Fibroblast of lung (primary cell): ENCODE results near the gene COL25A1. TPM values are rescaled to one million over a fixed set of nuclear protein-coding genes. Genes with fewer than 3 reads are reported as not detected.

Experiments used
- DNase-seq, 2 donors: peaks; one replicate each; pipeline versions ENCODE4 v3.0.0 to v3.0.0-alpha.2; 2010; ENCODE audit warnings: low read depth in 2 of 2
- H2AFZ ChIP-seq: 2 replicates; pipeline ENCODE4 v1.5.1; 2012; ENCODE audit warnings: low read length, control low read depth, inconsistent platforms
- H3K27ac ChIP-seq: 2 replicates; pipeline ENCODE4 v1.5.1; 2011; ENCODE audit warnings: low read length, control low read depth; ENCODE audit not compliant: insufficient read depth
- H3K27me3 ChIP-seq: 2 replicates; pipeline ENCODE4 v1.5.1; 2011; ENCODE audit warnings: mild to moderate bottlenecking, low read length; ENCODE audit not compliant: control insufficient read depth, insufficient read depth
- H3K36me3 ChIP-seq: 2 replicates; pipeline ENCODE4 v1.5.1; 2011; ENCODE audit warnings: low read length; ENCODE audit not compliant: control insufficient read depth, insufficient read depth
- H3K4me1 ChIP-seq: 2 replicates; pipeline ENCODE4 v1.5.1; 2011; ENCODE audit warnings: low read length; ENCODE audit not compliant: control insufficient read depth, insufficient read depth; ENCODE audit errors: extremely low read depth
- H3K4me2 ChIP-seq: 2 replicates; pipeline ENCODE4 v1.5.1; 2011; ENCODE audit warnings: low read length, control low read depth; ENCODE audit not compliant: insufficient read depth; ENCODE audit errors: extremely low read depth
- H3K4me3 ChIP-seq, 4 experiments: fragments of 200-600 bp in 1 of 4; sonication (generic) in 1 of 4; replicated peaks in 1 of 4; 2 replicates each; pipeline ENCODE4 v1.5.1; 2011 to 2016; ENCODE audit warnings: low read length in 4 of 4, low read depth in 3 of 4, mild to moderate bottlenecking in 3 of 4, control low read depth in 2 of 4, inconsistent platforms in 1 of 4, mixed read lengths in 1 of 4; ENCODE audit not compliant: insufficient read depth in 1 of 4; ENCODE audit errors: control extremely low read depth in 1 of 4
- H3K79me2 ChIP-seq: 2 replicates; pipeline ENCODE4 v1.5.1; 2012; ENCODE audit warnings: mild to moderate bottlenecking, low read length, inconsistent platforms; ENCODE audit not compliant: control insufficient read depth, insufficient read depth
- H3K9ac ChIP-seq: 2 replicates; pipeline ENCODE4 v1.5.1; 2011; ENCODE audit warnings: mild to moderate bottlenecking, low read length, control low read depth; ENCODE audit not compliant: insufficient read depth
- H3K9me3 ChIP-seq: 2 replicates; pipeline ENCODE4 v1.5.1; 2012; ENCODE audit warnings: low read depth, low read length; ENCODE audit not compliant: control insufficient read depth, insufficient read depth
- H4K20me1 ChIP-seq: 2 replicates; pipeline ENCODE4 v1.5.1; 2011; ENCODE audit warnings: low read length; ENCODE audit not compliant: control insufficient read depth, insufficient read depth; ENCODE audit errors: extremely low read depth
- CTCF ChIP-seq, 2 donors: IDR thresholded peaks in 1 of 2; conservative IDR thresholded peaks in 1 of 2; 1 replicate in 1 of 2; 2 replicates in 1 of 2; pipeline ENCODE4 v1.5.1; 2011 to 2012; ENCODE audit warnings: low read length in 2 of 2, control low read depth in 1 of 2, inconsistent platforms in 1 of 2, low read depth in 1 of 2, mild to moderate bottlenecking in 1 of 2
- EZH2 ChIP-seq: IDR thresholded peaks from 2 replicates; pipeline ENCODE4 v1.5.1; 2012; ENCODE audit warnings: low read length, control low read depth, mild to moderate bottlenecking; ENCODE audit errors: missing control alignments
- polyA plus RNA-seq, 2 donors: library from polyadenylated mRNA; depleted of rRNA in 1 of 2; stranded (reverse) in 1 of 2; unstranded in 1 of 2; fragments of >200 nt; gene quantifications; 2 replicates each; pipeline ENCODE4 v1.2.1, GENCODE V29; 2011 to 2012; ENCODE audit warnings: missing spikeins in 1 of 2
- total RNA-seq: library from RNA; depleted of rRNA; stranded (reverse); fragments of >200 nt; gene quantifications from 2 replicates; pipeline ENCODE4 v1.2.1, GENCODE V29; 2014

COL25A1 gene
- total and polyA plus RNA-seq, 2 donors (not counting 1 experiment from before 2014, with no cell fraction given), result under 0.01 to 0.01 TPM

GRCh38 chr4:109016200-109016599 lies 286.3 kb downstream of the COL25A1 start:
- no peaks in the 10 kb centered on the region for H4K20me1 ChIP-seq
- H3K9ac ChIP-seq, result no peak overlapping the region
- no peak overlapping the region for H3K27ac ChIP-seq
- DNase-seq, result no peak
- H3K4me2 ChIP-seq, result no peak overlapping the region
- H3K27me3 ChIP-seq, result no peaks in the 10 kb centered on the region
- TF ChIP-seq EZH2 (no peak), CTCF (conservative IDR thresholded peaks at IDR 0.05 in 1 of 2, IDR thresholded peaks at IDR 0.05 in 1 of 2; ENCODE audit: low read depth in 1 of 2, low read length in 2 of 2) (no peak)
- H3K9me3 ChIP-seq, result no peaks in the 10 kb centered on the region
- H3K79me2 ChIP-seq, result no peaks in the 10 kb centered on the region
- H3K4me1 ChIP-seq, result no peaks in the 10 kb centered on the region
- H3K36me3 ChIP-seq, result no peaks in the 10 kb centered on the region
- no peak overlapping the region for H3K4me3 ChIP-seq
- H2AFZ ChIP-seq, result no peak overlapping the region

- no peak overlapping the region for H2AFZ ChIP-seq
- H3K27ac ChIP-seq, result no peak overlapping the region
- no peaks in the 10 kb centered on the region for H3K27me3 ChIP-seq
- H3K79me2 ChIP-seq, result no peaks in the 10 kb centered on the region
- TF ChIP-seq CTCF (conservative IDR thresholded peaks at IDR 0.05 in 1 of 2, IDR thresholded peaks at IDR 0.05 in 1 of 2; ENCODE audit: low read depth in 1 of 2, low read length in 2 of 2) (no peak), EZH2 (no peak)
- DNase-seq, result peak in 1 of 2 donors; percentile 26
- H3K4me2 ChIP-seq, result no peak overlapping the region
- no peaks in the 10 kb centered on the region for H3K36me3 ChIP-seq
- H3K9ac ChIP-seq, result no peak overlapping the region
- H3K9me3 ChIP-seq, result no peaks in the 10 kb centered on the region
- H4K20me1 ChIP-seq, result no peaks in the 10 kb centered on the region
- no peaks in the 10 kb centered on the region for H3K4me1 ChIP-seq
- no peak overlapping the region for H3K4me3 ChIP-seq
These were observed 287.0 kb downstream of the COL25A1 start for GRCh38 chr4:109015413-109015810.

GRCh38 chr4:109014593-109015412 lies 287.7 kb downstream of the COL25A1 start:
- Histone ChIP-seq H3K9ac (no peak overlapping the region), H3K4me3 (no peak overlapping the region)

More at GRCh38 chr4:109014593-109015412, 287.7 kb downstream of the COL25A1 start:
- Histone ChIP-seq H3K27me3 (no peaks in the 10 kb centered on the region), H3K79me2 (no peaks in the 10 kb centered on the region), H4K20me1 (no peaks in the 10 kb centered on the region), H3K27ac (no peak overlapping the region), H3K9me3 (no peaks in the 10 kb centered on the region), H3K4me1 (no peaks in the 10 kb centered on the region), H2AFZ (no peak overlapping the region), H3K36me3 (no peaks in the 10 kb centered on the region), H3K4me2 (no peak overlapping the region)
- DNase-seq, result no peak
- TF ChIP-seq EZH2, result no peak
- no peak for TF ChIP-seq CTCF (conservative IDR thresholded peaks at IDR 0.05 in 1 of 2, IDR thresholded peaks at IDR 0.05 in 1 of 2; ENCODE audit: low read depth in 1 of 2, low read length in 2 of 2)
